HG02943 (cell line): ENCODE data around the gene JARID2.

Experiments used
- ATAC-seq: cut with Tn5 transposase; IDR thresholded peaks from one replicate; pipeline ENCODE4 v1.9.1; 2021; ENCODE audit warnings: mild to moderate bottlenecking, low read depth, moderate library complexity; ENCODE audit not compliant: unreplicated experiment

The JARID2 gene

DNA sequence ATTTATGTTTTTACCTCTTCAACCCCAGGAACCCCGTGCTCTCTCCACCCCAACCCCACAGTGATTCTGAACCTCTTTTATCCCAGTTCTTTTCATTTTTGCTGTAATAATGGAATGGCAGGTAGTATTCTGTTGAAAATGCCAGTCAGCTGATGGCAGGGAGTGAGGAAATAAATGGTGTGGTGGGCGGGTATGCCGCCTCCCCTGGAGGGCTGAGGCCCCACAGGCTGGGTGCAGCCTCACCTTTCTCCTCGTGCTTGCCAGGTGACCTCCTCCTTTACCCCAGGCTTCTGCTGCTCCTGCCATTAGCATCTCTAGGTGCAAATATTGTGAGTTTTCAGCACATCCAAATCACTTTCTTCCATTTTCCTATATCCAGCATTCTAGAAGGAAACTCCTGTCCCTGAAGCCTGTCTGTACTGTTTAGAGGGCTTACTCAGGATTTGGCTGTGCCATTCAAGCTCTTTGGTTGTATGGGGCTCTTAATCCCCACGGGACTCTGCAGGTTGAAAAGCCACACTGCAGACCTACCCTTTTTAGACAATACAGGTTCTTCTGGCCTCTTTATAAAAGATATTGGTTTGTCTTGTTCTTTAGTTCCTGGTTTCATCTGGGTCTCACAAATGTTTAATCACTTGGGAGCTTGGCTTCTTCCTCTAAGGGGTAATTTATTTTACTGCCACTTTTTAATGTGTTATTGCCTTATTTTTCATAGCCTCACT is 201.8 kb downstream of the JARID2 start:
- no peak for ATAC-seq

DNA sequence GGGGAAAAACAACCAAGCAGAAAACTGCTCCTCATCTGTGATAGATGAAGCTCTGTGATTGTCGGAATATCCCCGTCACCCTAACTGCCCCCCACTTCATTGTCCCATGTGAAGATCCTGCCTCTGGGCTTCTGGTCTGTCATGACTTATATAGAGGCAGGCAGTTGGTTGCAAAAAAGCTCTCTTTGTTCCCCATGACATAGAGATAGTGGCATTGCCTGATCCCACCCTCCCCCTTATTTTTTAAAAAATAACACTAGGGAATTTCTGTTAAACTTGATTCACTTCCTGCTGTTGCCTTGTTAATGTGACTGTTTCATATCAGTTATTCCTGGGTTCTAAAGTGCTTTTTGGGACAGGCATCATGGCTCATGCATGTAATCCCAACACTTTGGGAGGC is 203.1 kb downstream of the JARID2 start:
- no peak for ATAC-seq

DNA sequence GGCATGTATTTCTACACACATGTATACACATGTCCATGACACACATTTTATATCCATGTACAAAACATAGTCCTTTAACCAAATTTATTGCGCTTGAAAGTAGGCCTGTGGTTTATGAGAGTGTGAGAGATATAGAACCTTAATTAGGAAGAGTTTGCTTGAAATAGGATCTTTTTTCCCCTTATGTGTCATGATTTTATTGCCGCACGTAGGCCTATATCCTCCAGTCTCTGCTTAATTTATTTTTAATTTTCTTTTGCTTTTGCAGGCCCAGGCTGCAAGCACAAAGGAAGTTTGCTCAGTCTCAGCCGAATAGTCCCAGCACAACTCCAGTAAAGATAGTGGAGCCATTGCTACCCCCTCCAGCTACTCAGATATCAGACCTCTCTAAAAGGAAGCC is 205.9 kb downstream of the JARID2 start:
- no peak for ATAC-seq

DNA sequence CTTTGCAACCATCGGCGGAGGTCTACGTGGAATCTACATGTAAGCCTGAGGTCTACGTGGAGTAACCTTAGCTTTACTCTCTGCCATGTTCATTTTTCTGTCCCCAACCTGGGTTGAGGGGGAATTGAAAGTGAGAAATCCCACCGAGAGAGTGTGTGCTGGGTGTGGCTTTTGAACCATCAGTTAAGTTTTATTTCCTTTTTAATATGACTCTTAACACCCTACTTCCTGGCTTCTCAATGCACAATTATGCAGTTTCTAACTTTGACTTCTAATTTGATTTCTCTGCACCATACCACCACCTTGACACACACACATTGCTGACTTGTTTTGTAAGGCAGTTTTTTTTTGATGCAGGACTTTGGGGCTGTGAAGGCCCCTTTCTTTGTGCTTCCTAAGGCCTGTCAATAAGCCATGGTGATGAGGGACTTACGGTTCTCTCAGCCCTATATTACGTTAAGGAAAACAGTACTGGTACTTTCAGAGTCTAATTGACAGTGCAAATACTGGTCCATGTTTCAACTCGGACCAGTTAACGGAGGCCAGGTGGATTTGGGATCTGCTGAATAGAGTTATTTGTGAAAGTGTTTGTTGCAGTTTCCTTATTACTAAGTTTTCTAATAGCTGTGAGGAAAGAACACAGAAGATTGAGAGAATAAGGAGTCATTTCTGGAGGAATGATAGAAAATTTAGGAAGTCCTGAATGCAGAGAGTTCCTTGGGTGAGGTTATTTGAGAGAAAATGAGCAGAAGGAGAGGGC is 206.5 kb downstream of the JARID2 start:
- ATAC-seq = no peak

DNA sequence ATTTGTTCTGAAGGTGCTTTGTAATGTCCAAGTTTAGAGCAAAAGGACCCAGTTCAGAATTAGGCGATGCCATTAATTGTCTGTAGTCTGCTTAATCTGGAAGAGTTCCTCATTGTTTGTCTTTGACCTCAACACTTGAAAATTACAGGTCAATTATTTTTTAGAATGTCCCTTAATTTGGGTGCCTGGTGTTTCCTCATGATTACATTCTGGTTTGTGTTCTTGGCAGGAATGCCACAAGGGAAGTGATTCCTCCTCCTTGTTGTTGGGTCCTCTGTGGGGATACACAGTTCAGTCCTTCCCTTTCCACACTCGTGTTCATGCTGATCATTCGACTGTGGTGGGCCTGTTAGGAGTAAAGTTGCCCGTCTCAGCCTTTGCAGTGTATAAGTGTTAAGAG is 207.3 kb downstream of the JARID2 start:
- no peak for ATAC-seq

DNA sequence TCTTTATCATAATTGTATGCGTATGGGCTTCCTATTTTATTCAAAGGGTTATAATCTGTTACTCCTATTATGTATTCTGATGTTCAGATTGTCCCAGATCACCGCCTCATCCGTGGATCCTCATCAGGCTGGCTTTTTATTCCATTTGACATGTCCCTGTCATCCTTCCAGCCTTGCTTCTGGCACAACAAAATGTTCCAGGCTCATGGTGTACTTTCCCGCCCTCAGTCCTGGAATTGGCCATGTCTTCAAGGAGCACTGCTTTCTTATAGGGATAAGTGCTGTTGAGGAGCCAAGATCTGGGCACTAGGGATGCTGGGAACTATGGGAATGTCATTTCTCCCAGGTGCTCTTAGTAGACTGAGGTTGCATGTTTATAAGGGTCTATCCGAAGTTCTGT is 207.8 kb downstream of the JARID2 start:
- no peak for ATAC-seq

DNA sequence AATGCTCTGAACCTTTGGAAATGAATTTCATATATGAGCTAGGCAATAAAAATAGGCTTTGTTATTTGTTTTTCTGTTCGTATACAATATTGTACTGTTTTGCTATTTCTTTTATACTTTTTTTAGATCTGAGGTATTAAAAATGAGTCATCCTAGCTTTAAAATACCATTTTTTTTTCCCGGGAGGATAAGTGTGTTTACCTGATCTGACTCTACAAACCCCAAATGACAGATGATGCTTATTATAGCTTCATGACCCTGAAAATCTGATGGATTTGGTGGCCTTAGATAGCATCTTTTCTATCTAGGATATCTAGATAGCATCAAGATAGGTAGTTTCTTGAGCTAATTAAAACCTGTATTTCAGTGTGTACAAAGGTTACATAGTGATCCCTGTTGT is 210.6 kb downstream of the JARID2 start:
- no peak for ATAC-seq

DNA sequence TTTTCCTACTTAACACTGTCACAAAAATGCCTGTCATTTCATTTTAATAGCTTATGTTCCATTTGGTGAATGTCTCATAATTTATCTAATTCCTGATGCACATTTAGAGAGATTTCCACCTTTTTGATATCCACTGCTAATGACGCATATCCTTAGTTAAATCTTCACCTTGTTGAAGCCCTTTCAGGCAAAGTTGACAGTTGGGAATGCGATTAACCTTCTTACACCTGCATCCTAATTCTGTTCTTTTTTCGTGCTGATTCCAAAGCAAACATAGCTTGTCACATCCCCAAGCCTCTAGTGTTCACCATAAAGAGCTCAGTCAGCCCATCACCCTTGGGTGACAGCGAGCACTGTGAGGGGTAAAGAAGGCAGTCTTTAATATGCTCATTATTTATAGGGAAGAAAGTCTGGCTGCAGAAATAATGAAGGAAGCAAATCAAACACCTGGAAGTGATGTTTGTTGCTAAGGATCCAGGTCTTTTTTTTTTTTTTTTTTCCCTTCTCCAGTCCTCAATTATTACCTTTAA is 211.3 kb downstream of the JARID2 start:
- ATAC-seq = no peak

DNA sequence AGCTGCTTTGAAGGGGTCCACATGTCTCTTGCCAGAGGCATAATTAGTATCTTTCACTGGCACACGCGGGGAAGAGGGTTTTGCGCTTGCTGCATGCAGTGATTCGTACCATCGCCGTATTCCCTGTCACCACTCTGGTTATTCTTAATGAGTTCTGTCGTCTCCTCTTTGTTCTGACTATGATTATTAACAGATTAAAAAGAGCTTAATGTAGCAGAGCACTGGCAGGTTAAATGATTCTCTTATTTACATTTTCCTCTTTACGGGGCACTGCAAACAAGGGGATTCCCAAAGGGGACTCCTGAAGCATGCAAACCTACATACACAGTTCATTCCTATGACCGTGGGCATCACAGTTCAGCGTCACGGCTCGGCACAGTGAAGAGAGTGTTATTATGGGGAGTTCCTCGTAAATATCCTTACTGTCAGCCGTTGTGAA is 212.2 kb downstream of the JARID2 start:
- no peak for ATAC-seq

DNA sequence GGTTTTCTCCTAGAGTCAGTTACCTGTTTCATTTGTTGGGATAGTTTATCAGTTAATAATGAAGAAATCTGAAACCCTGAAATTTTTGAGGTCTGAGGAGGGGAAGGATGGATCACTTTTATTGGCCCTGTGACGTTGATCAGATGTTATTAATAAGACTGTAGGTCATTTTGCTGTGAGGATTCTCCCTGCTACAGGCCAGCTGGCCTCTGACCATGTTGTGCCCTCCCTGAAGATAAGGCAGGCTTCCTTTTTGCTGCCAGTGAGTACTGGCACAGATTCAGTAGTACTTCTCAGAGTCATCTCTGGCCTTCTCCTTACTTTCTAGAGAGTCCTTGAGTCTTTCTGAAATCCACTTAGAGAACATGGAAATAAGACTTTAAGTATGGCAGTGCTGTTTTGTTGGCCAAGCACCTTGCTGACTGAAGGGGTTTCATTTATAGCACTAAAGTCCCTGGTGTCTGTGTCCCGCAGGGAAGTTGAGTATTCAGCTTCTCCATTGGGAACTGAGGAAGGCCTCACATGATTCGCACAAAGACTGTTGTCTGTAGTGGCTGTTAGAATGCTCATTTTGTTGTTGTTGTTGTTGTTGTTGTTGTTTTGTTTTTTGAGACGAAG is 214.3 kb downstream of the JARID2 start:
- ATAC-seq = no peak

DNA sequence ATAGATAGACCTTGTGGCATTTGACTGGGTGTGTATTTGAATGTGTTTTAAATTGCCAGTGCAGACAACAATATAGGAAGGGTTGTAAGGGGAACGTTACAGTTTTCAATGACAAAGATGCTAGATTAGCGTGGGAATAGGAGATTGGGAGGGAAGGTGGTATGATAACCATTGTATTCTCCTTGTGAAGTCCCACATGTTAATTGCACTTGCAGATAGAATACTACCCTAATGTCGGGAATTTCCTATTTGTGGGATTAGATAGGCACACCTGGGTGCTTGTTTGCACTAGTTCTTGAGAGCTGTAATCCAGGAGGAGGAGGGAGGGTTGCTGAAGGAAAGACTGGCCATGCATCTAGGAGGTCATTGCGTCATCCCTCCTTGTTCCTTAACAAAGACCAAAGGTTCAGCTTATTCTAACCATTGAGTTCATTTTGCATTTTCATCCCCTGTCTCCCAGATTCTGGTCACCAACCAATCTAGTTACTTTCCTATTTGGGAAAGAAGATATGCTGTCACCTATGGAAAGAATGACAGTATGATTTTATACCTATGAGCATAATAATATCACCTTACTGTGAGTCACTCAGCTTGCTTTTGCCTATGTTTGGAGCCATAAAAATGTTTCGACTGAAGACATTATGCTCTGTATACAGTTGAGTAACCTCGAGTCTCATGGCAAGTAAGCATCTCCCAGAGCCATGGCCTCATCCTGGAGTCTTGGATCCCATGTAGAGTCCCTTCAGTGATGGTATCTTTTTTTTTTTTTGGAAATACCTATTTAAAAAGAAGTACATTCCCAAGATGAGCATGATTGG is 215.5 kb downstream of the JARID2 start:
- no peak for ATAC-seq

DNA sequence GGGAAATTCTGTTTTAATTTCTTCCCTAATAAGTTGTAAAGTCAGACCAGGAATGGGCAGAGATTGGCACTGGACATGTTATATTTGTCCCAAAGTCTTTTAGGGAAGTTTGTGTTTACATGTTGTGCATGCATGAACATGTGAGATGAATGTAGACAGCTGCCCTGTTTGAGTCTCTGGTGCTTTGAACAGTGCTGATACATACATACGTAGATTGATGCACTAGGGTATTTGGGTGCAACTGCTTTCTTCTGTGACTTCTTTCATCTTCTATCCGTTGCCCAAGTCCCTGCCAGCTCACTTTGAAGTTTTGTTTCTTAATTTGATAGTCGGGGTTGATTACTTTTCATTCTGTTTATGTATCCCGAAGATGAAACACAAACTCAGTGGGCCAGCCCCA is 216.4 kb downstream of the JARID2 start:
- ATAC-seq = no peak

DNA sequence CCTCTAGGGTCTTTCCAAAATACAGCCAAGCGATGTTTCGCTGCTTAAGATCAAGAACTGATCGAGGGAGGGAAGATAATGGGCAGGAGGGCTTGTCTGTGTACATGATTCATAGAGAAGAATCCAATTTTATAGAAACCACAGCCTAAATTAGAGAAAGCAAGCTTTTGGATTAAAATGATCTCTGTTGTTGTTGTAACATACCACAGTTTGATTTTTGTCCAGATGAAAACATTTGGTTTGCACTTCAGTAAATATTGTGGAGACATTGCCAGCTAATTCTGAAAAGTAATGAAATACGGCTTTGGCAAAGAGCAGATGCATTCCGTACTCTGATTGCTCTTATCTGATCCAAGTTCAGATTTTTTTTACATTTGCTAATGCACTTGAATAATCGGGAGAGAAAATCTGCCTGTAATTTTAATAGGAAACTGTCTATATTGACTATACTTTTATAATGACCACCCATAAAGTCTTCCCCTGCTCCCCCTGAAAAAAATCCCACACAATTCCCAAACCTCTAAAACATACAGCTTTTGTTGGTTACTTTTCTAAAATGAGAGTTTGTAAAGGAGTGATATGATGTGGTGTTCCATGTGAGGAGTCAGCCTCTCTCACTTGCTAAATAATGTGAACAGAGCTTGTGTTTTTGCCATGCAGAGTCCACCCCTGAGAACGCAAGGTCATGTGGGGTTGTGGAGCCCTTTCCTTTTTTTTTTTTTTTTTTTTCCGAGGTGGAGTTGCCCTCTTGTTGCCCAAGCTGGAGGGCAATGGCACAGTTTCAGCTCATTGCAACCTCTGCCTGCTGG is 217.1 kb downstream of the JARID2 start:
- ATAC-seq = no peak

DNA sequence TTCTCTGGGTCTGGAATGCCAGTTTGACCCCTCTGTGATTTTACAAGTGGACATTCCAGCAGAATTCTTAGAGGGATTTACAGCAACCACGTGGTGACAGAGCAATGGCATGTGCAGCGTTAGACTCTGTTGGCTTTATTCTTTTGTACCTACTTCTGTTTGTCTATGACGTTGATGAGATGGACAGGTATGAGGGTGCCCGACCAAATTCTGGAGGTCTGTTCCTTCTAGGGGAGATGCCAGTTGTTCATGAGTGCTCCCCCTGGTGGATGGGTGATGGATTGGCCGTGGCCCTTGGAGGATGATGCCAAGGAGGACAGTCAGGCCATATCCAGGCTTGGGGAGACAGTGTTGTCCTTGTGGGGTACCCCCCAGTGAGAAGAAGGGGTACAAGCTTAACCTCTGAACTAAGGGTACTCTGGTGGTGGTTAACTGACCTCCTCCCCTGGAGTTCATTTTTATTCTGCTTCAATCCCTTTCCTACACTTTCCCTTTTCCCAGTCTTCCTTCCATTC is 218.4 kb downstream of the JARID2 start:
- no peak for ATAC-seq

DNA sequence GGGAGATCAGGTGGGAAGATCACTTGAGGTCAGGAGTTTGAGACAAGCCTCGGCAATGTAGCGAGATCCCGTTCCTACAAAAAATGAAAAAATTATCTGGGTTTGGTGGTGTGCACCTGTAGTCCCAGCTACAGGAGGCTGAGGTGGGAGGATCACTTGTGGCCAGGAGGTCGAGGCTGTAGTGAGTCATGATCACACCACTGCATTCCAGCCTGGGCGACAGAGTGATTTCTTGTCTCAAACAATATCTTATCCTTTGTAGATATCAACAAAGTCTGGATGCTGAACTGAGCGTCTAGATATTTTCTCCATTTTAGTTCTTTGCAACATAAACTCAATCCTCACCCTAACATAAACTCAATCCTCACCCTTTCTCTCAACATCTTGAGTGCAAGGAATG is 219.3 kb downstream of the JARID2 start:
- no peak for ATAC-seq

DNA sequence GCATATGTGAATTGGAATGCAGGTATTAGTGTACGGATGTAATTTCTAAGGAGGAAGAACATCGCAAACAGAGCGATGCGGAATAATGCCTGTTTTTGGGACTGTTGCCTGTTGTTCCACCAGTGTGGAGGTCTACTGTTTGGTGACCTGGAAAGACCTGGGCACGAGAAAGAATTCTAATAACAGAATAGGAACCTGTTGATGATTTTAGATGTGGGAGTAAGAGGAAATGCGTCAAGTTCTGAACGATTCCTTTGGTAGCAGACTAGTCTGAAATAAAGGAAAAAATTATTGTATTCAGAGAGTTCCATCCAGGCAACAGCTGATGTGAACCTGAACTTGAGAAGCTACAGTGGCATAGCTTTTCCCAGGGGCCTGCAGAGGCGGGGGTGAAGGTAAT is 224.9 kb downstream of the JARID2 start:
- no peak for ATAC-seq

DNA sequence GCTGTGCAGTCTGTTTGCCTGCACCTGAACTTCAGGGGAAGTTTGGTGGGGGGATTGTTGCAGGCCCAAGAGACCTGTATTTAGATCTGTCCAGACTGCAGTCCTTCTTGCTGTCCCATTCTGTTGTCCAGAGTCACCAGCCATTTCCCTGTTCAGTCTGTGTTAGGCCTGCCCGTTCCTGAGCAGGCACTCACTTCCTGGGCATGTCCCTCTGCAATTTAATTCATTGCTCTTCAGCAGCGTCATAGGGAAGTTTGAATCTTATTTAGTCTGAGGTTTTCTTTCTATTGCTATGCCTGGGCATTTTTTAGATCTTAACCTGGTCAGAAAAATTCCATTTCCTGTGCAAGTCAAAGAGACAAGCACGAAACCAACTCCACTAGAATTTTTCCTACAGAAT is 226.8 kb downstream of the JARID2 start:
- no peak for ATAC-seq

DNA sequence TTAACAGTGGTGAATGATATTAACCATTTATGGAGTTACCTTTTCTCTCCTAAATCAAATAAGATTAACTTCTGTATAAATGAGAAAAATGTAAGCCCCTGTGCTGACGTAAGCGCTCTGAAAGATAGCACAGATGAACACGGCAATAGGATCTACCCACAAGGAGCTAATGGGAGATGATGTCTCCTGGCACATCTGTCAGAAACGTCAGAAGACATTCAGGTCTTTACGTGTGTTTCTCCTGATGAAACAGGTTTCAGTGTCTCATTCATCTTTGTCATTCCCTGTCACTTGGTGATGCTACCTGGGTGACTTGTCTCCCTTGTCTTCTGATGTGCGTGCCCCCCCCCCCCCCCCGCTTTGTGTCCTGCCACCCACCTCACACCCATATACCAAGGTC is 227.3 kb downstream of the JARID2 start:
- ATAC-seq = no peak

DNA sequence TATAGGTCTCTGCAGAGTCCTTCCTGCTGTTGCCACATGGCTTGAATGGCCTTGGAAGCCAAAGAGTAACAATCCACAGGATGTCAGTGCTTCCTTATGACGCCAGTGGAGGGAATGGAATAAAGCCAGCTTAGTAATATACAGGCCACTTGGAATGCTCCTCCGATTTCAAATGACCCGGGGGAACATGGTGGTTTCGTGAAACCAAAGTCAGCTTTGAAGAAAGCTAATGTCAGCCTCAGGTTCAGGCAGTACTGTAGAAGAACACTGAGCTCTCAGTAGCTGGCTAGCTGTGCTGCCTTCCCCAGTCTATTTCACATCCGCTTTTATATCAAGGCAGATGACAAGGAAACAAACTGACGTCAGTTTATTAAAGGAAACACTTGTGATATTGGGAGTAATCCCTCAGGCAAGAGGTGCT is 227.9 kb downstream of the JARID2 start:
- ATAC-seq = no peak

DNA sequence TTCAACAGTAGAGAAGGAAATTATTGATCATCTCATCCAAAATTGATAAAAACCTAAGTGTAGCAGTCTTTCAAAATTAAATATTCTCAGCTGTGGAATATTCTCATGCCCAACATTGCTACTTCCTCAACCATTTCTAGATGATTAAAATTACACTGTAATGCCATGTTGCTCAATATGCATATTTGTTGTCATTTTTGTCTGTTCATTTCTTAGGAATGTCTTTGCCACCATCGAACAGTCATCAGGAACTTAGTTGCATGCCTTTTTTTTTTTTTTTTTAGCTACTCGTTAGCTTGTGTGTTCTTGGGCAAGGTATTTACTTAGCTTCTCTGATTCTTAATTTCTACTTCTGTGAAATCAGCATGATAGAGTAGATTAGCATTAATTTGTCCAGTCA is 228.3 kb downstream of the JARID2 start:
- ATAC-seq = no peak
